Right atrium auricular region (tissue), 2 donors: Measurements from ENCODE around the gene PNMA8B. TPM values are rescaled to one million over a fixed set of nuclear protein-coding genes. Genes with fewer than 3 reads are reported as not detected.

Experiments used
- total RNA-seq, 2 donors: library from RNA; depleted of rRNA; stranded (reverse); fragments of >200 nt; gene quantifications; one replicate each; pipeline ENCODE4 v1.1.0, GENCODE V29; 2016

Gene PNMA8B
- total RNA-seq, 2 donors from 2014 or later, result 1.0 to 1.7 TPM

Other genes with a start within 250 kb of the PNMA8B start
- 100 to 1,000 TPM in 1 of 2 donors, 10 to 100 TPM in 1; 73.1 to 123 TPM for gene HIF3A, start 198.8 kb downstream of the PNMA8B start, total RNA-seq
- gene PPP5C, start 148.8 kb downstream of the PNMA8B start, total RNA-seq, result 10 to 100 TPM; 59.1 to 84.3 TPM
- 10 to 100 TPM; 30.4 to 34.6 TPM for gene CCDC8, start 82.3 kb downstream of the PNMA8B start, total RNA-seq
- not detected for gene PNMA8C, start 66.9 kb downstream of the PNMA8B start, total RNA-seq
- gene PNMA8A, start 24.3 kb downstream of the PNMA8B start, total RNA-seq, result 10 to 100 TPM in 1 of 2 donors, 1 to 10 TPM in 1; 9.9 to 16.6 TPM
- gene CALM3, start 105.5 kb upstream of the PNMA8B start, total RNA-seq, result 100 to 1,000 TPM; 210 to 296 TPM
- 10 to 100 TPM in 1 of 2 donors, 1 to 10 TPM in 1; 7.0 to 20.6 TPM for gene PTGIR, start 129.2 kb upstream of the PNMA8B start, total RNA-seq
- not detected for gene GNG8, start 140.3 kb upstream of the PNMA8B start, total RNA-seq
- gene DACT3, start 165.3 kb upstream of the PNMA8B start, total RNA-seq, result 10 to 100 TPM; 23.5 to 25.9 TPM
- gene PRKD2, start 221.2 kb upstream of the PNMA8B start, total RNA-seq, result 10 to 100 TPM in 1 of 2 donors, 1 to 10 TPM in 1; 8.6 to 19.2 TPM